Mammary epithelial cell (primary cell): ENCODE data around the gene TRIM59.

Experiments
- EZH2 ChIP-seq: IDR thresholded peaks from 2 replicates; pipeline ENCODE4 v1.6.1; 2012; ENCODE audit warnings: low read length, inconsistent platforms, borderline replicate concordance
- TF ChIP-seq, protein P1 (sequence below), 2 donors: IDR thresholded peaks in 1 of 2; conservative IDR thresholded peaks in 1 of 2; 2 replicates each; pipeline ENCODE4 v1.5.1; 2011 to 2012; ENCODE audit warnings: inconsistent platforms in 2 of 2, low read length in 2 of 2, mild to moderate bottlenecking in 2 of 2, control low read depth in 1 of 2, low read depth in 1 of 2; ENCODE audit not compliant: insufficient read depth in 1 of 2; ENCODE audit errors: extremely low read depth in 1 of 2

GRCh38 chr3:160473978-160474377, 24.4 kb upstream of the TRIM59 start:
- TF ChIP-seq, protein P1, sequence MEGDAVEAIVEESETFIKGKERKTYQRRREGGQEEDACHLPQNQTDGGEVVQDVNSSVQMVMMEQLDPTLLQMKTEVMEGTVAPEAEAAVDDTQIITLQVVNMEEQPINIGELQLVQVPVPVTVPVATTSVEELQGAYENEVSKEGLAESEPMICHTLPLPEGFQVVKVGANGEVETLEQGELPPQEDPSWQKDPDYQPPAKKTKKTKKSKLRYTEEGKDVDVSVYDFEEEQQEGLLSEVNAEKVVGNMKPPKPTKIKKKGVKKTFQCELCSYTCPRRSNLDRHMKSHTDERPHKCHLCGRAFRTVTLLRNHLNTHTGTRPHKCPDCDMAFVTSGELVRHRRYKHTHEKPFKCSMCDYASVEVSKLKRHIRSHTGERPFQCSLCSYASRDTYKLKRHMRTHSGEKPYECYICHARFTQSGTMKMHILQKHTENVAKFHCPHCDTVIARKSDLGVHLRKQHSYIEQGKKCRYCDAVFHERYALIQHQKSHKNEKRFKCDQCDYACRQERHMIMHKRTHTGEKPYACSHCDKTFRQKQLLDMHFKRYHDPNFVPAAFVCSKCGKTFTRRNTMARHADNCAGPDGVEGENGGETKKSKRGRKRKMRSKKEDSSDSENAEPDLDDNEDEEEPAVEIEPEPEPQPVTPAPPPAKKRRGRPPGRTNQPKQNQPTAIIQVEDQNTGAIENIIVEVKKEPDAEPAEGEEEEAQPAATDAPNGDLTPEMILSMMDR (conservative IDR thresholded peaks at IDR 0.05 in 1 of 2, IDR thresholded peaks at IDR 0.05 in 1 of 2; ENCODE audit: extremely low read depth in 1 of 2, insufficient read depth in 1 of 2, low read depth in 1 of 2, low read length in 2 of 2): no peak
- no peak for TF ChIP-seq EZH2
